Large intestine (tissue), 3 donors: ENCODE data around the gene STXBP1. TPM values are rescaled to one million over a fixed set of nuclear protein-coding genes. Genes with fewer than 3 reads are reported as not detected.

Experiments
- DNase-seq, 2 donors: peaks; one replicate each; pipeline versions ENCODE4 v3.0.0 to v3.0.0-alpha.2; 2013
- H3K27ac ChIP-seq: one replicate; pipeline ENCODE4 v1.5.1; 2013; ENCODE audit warnings: low read length
- H3K27me3 ChIP-seq: 2 replicates; pipeline ENCODE4 v1.6.1; 2013; ENCODE audit warnings: low read length; ENCODE audit not compliant: control insufficient read depth, insufficient read depth
- H3K36me3 ChIP-seq: 2 replicates; pipeline ENCODE4 v1.6.1; 2013; ENCODE audit warnings: low read length; ENCODE audit not compliant: control insufficient read depth, insufficient read depth
- H3K4me1 ChIP-seq: one replicate; pipeline ENCODE4 v1.6.1; 2013; ENCODE audit warnings: low read length; ENCODE audit not compliant: control insufficient read depth, insufficient read depth
- H3K4me3 ChIP-seq: one replicate; pipeline ENCODE4 v1.5.1; 2013; ENCODE audit warnings: low read length
- H3K9me3 ChIP-seq: one replicate; pipeline ENCODE4 v1.6.1; 2013; ENCODE audit warnings: mild to moderate bottlenecking, low read depth, low read length, moderate library complexity; ENCODE audit not compliant: control insufficient read depth
- WGBS: methylation state at CpG from one replicate; pipeline ENCODE4 v1.1.5; 2013; ENCODE audit warnings: low lambda C conversion rate; ENCODE audit not compliant: insufficient coverage; 5-methylcytosine and 5-hydroxymethylcytosine counted together
- polyA plus RNA-seq: library from polyadenylated mRNA; unstranded; fragments of 120-200 nt; gene quantifications from one replicate; pipeline ENCODE4 v1.2.1, GENCODE V29; 2013

Gene STXBP1
- polyA plus RNA-seq, 1 donor, result 32.2 TPM

DNA sequence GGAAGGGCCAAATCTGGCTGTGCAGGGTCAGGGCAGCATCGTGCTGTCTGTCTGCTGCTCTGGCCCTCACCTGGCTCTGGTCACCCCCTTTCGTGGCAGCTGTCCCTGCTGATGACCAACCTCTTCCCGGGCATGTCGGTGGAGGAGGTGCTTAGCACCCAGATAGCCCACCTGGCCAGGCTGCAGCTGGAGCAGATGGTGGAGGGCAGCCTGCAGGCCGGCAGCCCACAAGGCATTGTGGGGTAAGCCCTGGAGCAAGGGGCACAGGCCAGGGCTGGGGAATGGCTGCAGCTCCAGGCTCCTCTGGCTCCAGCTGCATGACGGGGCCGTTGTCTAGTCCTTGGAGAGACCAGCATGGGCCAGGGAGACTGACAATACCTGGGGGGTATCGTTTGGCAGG lies 114.8 kb downstream of the STXBP1 start:
- Histone ChIP-seq H3K4me1 (no peaks in the 10 kb centered on the region), H3K27ac (no peak overlapping the region), H3K27me3 (no peaks in the 10 kb centered on the region), H3K9me3 (peaks cover 3% of the 10 kb centered on the region), H3K36me3 (peaks cover 6% of the 10 kb centered on the region), H3K4me3 (no peak overlapping the region)
- no peak for DNase-seq
- WGBS, result no CpG with 5 or more reads among the region's 8 CpGs

DNA sequence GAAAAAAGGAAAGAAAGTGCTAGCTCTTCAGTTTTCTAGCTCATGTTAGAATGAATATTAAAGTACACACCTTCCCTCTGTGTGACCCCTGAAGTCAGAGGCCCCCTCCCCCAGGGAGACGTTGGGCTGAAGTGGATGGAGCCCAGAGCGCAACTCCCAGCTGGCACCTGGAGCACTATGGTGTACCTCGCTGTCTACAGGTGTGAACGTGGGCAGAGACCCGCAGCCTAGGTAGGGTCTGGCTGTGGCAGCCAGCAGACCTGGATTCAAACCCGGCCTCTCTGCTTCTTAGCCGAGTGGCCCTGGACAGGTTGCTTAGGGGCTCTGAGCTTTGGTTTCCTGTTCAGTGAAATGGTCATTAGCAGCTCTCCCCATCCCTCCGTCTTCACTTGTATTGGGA lies 116.7 kb downstream of the STXBP1 start:
- H3K9me3 ChIP-seq, result peaks cover 3% of the 10 kb centered on the region
- peaks cover 20% of the 10 kb centered on the region for H3K36me3 ChIP-seq
- no peak for DNase-seq
- WGBS, result no CpG with 5 or more reads among the region's 8 CpGs
- no peak overlapping the region for H3K27ac ChIP-seq
- H3K4me3 ChIP-seq, result no peak overlapping the region
- H3K27me3 ChIP-seq, result no peaks in the 10 kb centered on the region
- H3K4me1 ChIP-seq, result no peaks in the 10 kb centered on the region

DNA sequence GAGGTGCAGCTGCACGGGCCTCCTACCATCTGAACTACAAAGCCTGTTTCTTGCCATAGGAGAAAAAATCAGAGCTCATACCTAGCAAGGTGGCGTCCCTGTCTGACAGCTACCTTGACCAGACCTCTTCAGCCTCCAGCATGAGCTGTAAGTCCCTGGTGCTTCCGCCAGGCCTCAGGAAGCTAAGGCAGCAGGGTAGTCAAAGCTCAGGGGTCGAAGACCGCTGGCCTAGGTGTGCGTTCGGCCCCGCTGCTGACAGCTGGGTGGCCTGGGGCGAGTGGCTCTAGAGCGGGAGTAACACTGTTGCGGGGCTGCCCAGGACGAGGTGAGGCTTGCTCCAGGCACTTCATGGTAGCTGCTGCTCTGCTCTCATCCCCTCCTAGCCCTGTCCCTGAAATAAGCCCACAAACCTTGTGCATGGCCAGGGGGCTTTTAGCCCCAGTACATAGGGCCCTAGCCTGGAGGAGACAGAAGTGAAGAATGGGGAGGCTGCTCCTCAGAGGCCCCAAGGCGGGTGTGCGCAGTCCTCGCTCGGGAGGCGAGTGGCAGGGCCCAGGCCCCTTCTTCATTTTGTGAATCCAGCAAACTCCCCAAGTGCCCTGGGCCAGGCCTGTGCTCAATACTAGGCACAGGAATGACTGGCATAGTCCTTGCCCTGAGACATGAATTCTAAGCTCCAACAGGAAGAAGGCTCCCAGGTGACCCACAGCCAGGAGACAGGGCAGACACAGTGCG lies 117.6 kb downstream of the STXBP1 start:
- no peak for DNase-seq
- WGBS, result no CpG with 5 or more reads among the region's 18 CpGs
- Histone ChIP-seq H3K36me3 (peaks cover 20% of the 10 kb centered on the region), H3K27me3 (no peaks in the 10 kb centered on the region), H3K27ac (no peak overlapping the region), H3K4me1 (peaks cover 7% of the 10 kb centered on the region), H3K9me3 (peaks cover under 1% of the 10 kb centered on the region), H3K4me3 (no peak overlapping the region)

DNA sequence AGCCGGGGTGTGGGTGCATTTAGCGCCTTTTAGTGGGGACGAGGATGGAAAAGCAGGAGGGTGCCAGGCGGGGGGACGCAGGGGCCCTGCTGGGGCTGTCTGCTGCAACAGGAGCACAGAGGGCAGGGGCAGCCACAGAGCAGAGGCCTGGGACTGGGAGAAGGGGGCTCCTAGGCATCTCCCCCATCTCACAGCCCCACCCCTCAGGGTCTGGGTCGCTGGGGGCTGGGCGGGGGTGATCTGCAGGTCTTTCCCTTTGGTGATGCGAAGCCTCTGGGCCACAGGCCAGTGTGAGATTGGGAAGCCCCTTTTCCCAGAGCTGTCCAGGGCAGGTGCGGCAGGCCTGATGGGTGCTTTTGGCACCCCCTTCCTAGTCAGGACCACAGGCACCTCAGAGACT lies 118.2 kb downstream of the STXBP1 start:
- no peaks in the 10 kb centered on the region for H3K27me3 ChIP-seq
- WGBS, result no CpG with 5 or more reads among the region's 9 CpGs
- no peak for DNase-seq
- H3K9me3 ChIP-seq, result no peaks in the 10 kb centered on the region
- H3K36me3 ChIP-seq, result peaks cover 20% of the 10 kb centered on the region
- H3K4me3 ChIP-seq, result no peak overlapping the region
- peaks cover 7% of the 10 kb centered on the region for H3K4me1 ChIP-seq
- no peak overlapping the region for H3K27ac ChIP-seq

DNA sequence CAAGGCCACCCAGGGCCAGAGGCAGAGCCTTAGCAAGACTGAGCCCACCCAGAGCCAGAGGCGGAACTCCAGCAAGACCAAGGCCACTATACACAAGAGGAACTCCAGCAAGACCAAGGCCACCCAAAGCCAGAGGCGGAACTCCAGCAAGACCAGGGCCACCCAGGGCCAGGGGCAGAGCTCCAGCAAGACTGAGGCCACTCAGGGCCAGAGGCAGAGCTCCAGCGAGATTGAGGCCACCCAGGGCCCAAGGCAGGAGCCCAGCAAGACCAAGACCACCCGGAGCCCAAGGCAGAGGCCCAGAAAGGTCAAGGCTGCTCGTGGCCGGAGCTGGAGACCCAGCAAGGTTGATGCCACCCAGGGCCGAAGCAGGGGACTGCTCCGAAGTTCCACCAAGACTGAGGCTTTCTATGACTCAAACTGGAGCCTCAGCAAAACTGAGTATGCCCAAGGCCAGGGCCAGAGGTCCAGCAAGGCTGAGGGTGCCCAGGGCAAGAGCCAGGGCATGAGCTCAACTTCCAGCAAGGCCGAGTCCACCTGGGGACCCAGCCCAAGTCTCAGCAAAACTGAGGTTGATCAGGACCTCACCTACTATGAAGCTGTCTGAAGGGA lies 118.8 kb downstream of the STXBP1 start:
- Histone ChIP-seq H3K27me3 (no peaks in the 10 kb centered on the region), H3K9me3 (no peaks in the 10 kb centered on the region), H3K4me1 (peaks cover 7% of the 10 kb centered on the region), H3K27ac (no peak overlapping the region), H3K4me3 (no peak overlapping the region), H3K36me3 (peaks cover 20% of the 10 kb centered on the region)
- no peak for DNase-seq
- no CpG with 5 or more reads among the region's 9 CpGs for WGBS

DNA sequence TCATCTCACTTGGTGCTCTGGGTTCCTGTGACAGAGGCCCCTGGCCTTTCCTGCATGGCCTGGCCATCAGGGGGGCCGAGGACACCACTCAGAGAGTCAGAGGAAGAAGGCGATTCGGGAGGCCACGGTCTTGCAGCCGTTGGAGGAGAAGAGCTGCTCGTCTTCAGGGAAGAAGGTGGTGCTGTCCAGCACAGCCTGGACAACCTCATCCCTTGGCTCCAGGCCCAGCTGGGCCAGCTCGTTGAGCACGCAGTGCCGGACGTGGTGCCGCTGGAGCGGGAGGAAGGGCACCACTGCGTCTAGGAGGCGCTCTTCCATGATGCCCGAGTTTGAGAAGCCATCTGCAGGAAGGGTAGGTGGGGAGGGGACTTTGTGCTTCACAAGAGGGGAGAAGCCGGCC lies 119.9 kb downstream of the STXBP1 start:
- Histone ChIP-seq H3K4me3 (no peak overlapping the region), H3K27me3 (no peaks in the 10 kb centered on the region), H3K9me3 (no peaks in the 10 kb centered on the region), H3K27ac (no peak overlapping the region), H3K4me1 (peaks cover 7% of the 10 kb centered on the region), H3K36me3 (peaks cover 20% of the 10 kb centered on the region)
- no peak for DNase-seq
- no CpG with 5 or more reads among the region's 16 CpGs for WGBS

DNA sequence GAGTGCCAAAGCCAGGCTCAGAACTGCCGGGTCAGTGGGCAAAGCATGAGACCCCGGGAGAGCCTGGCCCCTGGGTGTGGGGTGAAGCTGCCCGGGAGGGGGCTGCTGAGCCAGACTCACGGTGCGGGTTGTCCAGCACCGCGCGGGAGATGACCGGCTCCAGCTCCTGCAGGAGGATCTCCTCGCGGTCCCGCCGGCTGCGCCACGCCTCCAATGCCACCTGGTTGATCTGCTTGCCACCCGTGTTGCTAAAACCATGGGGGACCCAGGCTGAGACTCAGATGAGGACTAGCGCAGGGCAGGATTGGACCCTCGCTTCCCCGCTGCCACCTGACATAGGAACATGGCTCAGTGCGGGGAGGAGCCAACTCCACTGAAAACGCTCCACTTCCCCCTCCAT lies 120.4 kb downstream of the STXBP1 start:
- Histone ChIP-seq H3K36me3 (peaks cover 20% of the 10 kb centered on the region), H3K4me3 (no peak overlapping the region), H3K27ac (no peak overlapping the region), H3K4me1 (peaks cover 7% of the 10 kb centered on the region), H3K27me3 (peaks cover 3% of the 10 kb centered on the region), H3K9me3 (no peaks in the 10 kb centered on the region)
- no CpG with 5 or more reads among the region's 21 CpGs for WGBS
- no peak for DNase-seq

DNA sequence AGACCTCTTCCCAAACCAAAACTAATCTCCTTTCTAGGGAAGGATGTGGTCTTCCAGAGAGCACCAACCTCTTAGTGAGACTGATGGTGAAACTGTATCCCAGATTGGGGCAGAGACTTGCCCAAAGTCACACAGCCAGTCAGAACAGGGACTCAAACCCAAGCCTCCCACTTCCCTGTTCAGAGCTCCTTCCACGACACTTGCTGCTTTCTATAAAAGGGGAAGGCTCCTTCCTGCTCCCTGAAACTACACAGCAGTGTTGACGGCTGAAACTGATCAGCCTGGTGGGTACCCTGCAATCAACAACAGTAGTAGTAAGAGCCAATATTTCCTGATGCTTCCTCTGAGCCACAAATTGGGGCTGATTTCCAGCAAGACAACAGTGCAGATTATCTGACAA lies 121.5 kb downstream of the STXBP1 start:
- no peaks in the 10 kb centered on the region for H3K9me3 ChIP-seq
- no peak overlapping the region for H3K4me3 ChIP-seq
- peaks cover 9% of the 10 kb centered on the region for H3K27me3 ChIP-seq
- no peak for DNase-seq
- H3K36me3 ChIP-seq, result peaks cover 20% of the 10 kb centered on the region
- no CpG with 5 or more reads among the region's 2 CpGs for WGBS
- no peak overlapping the region for H3K27ac ChIP-seq
- peaks cover 7% of the 10 kb centered on the region for H3K4me1 ChIP-seq

DNA sequence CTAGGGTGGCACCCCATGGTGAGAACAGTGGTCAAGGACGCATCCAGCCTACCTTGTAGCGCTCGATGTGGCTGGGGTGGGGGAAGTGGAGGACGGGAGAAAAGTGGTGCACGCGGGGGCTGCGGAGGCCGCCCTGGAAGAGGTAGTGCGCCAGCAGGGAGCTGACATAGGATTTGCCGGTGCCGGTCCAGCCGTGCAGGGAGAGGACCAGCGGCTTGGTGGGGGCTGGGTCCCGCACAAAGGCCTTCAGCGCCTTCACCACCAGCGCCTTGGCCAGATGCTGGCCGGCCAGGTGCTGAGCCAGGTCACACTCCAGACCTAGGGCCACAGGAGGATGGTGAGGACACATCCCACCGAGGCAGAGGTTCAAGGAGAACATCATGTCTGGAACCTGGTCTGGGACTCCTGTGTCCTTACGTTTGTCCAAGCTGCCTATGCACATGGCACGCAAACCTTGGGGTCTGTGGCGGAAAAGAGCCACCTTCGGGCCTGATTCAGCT lies 122.2 kb downstream of the STXBP1 start:
- H3K36me3 ChIP-seq, result peaks cover 20% of the 10 kb centered on the region
- no CpG with 5 or more reads among the region's 22 CpGs for WGBS
- no peak for DNase-seq
- H3K4me1 ChIP-seq, result peaks cover 7% of the 10 kb centered on the region
- H3K27me3 ChIP-seq, result peaks cover 9% of the 10 kb centered on the region
- no peaks in the 10 kb centered on the region for H3K9me3 ChIP-seq
- H3K4me3 ChIP-seq, result peak overlapping the region; percentile 75
- peak overlapping the region; percentile 92 for H3K27ac ChIP-seq

DNA sequence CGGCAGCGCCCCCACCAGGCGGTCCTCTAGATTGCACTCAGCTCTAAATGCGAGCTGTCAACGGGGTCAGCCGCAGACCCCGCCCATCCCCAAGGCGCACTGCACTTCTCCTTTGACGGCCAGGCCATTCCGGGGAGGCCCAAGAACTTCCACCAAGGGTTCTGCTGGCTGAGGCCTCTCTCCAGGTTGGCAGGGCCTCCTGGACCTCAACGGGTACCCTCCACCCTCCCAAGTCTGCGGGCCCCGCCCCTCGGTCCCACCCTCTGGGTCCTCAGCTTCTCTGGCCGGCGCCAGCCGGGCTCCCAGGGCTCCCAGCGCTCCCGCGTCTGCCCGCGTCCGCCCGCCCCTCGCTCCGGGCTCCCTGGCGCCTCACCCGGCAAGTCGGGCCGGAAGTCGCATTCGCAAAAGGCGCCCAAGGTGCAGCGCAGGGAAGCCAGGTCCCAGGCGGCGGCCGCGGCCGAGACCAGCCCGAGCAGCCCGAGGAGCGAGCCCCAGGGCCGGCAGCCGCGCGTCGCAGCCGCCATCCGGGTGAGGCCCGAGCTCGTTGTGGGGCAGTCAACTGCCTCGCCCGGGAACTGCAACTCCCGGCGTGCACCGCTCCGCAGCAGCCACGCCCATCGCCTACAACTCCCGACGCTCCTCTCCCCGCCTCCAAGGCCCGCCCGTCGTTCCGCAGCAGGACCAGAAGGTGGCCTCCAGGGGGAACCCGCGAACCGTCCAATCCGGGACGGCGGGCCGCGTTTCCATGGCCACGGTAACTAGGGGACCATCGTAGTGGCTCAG lies 122.9 kb downstream of the STXBP1 start, which contains the start of gene TOR2A:
TSS of gene TOR2A (minus strand) at position 548 of the 783 bp plus-strand sequence. CDS start at position 524, 24 bp downstream.
- WGBS, result no CpG with 5 or more reads among the region's 76 CpGs
- peak within 1 kb of the TSS; percentile 75 for H3K4me3 ChIP-seq
- peak within 1 kb of the TSS; percentile 92 for H3K27ac ChIP-seq

More for the DNA sequence above, 122.9 kb downstream of the STXBP1 start, which contains the start of gene TOR2A:
- Histone ChIP-seq H3K4me1 (peaks cover 7% of the 10 kb centered on the region), H3K27me3 (peaks cover 14% of the 10 kb centered on the region), H3K36me3 (peaks cover 20% of the 10 kb centered on the region), H3K9me3 (no peaks in the 10 kb centered on the region)
- DNase-seq, result peak; percentile 97 to 98
